Hepatocyte (in vitro differentiated cells): ENCODE results near the gene TNK2.

Source experiments
- EZH2 ChIP-seq: fragments of 200-600 bp; sonication (generic); IDR thresholded peaks from 2 replicates; pipeline ENCODE4 v1.6.1; 2016; ENCODE audit warnings: antibody characterized with exemption, mild to moderate bottlenecking, borderline replicate concordance
- EZH2phosphoT487 ChIP-seq: fragments of 200-600 bp; sonication (generic); IDR thresholded peaks from one replicate; pipeline ENCODE4 v1.6.1; 2018; ENCODE audit warnings: antibody characterized with exemption, mild to moderate bottlenecking, low read depth, moderate library complexity; ENCODE audit not compliant: unreplicated experiment, severe bottlenecking
- TF ChIP-seq, protein P1 (sequence below): fragments of 200-600 bp; sonication (generic); IDR thresholded peaks from 2 replicates; pipeline ENCODE4 v1.5.1; 2016; ENCODE audit warnings: antibody characterized with exemption, mild to moderate bottlenecking; ENCODE audit not compliant: poor library complexity

DNA sequence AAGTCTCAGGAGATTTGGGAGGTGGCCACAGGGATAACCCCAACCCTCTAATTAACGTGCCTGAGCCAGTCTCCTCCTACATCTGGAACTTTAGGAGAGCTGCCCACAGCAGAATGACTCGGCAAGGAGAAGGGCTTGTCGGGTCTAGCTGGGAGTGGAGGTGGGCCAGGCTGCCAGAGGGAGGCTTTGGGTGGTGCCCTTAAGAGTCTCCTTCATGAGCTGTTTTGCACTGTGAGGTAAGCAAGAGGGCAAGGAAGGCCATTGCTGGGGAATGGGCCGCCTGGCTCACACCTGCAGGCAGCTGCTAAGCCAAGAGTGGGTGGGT, 3.6 kb upstream of the TNK2 start:
- TF ChIP-seq, protein P1, sequence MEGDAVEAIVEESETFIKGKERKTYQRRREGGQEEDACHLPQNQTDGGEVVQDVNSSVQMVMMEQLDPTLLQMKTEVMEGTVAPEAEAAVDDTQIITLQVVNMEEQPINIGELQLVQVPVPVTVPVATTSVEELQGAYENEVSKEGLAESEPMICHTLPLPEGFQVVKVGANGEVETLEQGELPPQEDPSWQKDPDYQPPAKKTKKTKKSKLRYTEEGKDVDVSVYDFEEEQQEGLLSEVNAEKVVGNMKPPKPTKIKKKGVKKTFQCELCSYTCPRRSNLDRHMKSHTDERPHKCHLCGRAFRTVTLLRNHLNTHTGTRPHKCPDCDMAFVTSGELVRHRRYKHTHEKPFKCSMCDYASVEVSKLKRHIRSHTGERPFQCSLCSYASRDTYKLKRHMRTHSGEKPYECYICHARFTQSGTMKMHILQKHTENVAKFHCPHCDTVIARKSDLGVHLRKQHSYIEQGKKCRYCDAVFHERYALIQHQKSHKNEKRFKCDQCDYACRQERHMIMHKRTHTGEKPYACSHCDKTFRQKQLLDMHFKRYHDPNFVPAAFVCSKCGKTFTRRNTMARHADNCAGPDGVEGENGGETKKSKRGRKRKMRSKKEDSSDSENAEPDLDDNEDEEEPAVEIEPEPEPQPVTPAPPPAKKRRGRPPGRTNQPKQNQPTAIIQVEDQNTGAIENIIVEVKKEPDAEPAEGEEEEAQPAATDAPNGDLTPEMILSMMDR = no peak
- TF ChIP-seq EZH2 (no peak), EZH2phosphoT487 (no peak)
